GM23338 (cell line): Measurements from ENCODE around the gene TRPV5. TPM values are rescaled to one million over a fixed set of nuclear protein-coding genes. Genes with fewer than 3 reads are reported as not detected.

ENCODE experiments used
- ATAC-seq: fragments of 200-7000 bp; cut with Tn5 transposase; 3 replicates; pipeline ENCODE4 v1.9.1; 2020
- DNase-seq: peaks from one replicate; pipeline ENCODE4 v3.0.0-alpha.2; 2015; ENCODE audit warnings: low spot score
- H2AFZ ChIP-seq: fragments of 200-600 bp; sonication (generic); 2 replicates; pipeline ENCODE4 v1.8.0; 2016; ENCODE audit warnings: antibody characterized with exemption, mild to moderate bottlenecking, moderate library complexity
- H3F3A ChIP-seq: fragments of 200-600 bp; sonication (generic); replicated peaks from 2 replicates; pipeline ENCODE4 v1.8.0; 2017; ENCODE audit warnings: antibody characterized with exemption, mixed run types, low read depth
- H3K27ac ChIP-seq: fragments of 200-600 bp; sonication (generic); 2 replicates; pipeline ENCODE4 v1.6.1; 2016; ENCODE audit warnings: low read depth
- H3K27me3 ChIP-seq: fragments of 200-600 bp; sonication (generic); 2 replicates; pipeline ENCODE4 v1.8.0; 2016; ENCODE audit warnings: mild to moderate bottlenecking, mixed run types, moderate library complexity; ENCODE audit not compliant: insufficient read depth
- H3K36me3 ChIP-seq: fragments of 200-600 bp; sonication (generic); 2 replicates; pipeline ENCODE4 v1.8.0; 2016; ENCODE audit warnings: mild to moderate bottlenecking; ENCODE audit not compliant: insufficient read depth
- H3K4me1 ChIP-seq: fragments of 200-600 bp; sonication (generic); 2 replicates; pipeline ENCODE4 v1.8.0; 2016; ENCODE audit warnings: mild to moderate bottlenecking, moderate library complexity; ENCODE audit not compliant: insufficient read depth
- H3K4me2 ChIP-seq: fragments of 200-600 bp; sonication (generic); 2 replicates; pipeline ENCODE4 v1.7.1; 2017; ENCODE audit warnings: mixed run types
- H3K4me3 ChIP-seq: fragments of 200-600 bp; sonication (generic); 2 replicates; pipeline ENCODE4 v1.6.1; 2016; ENCODE audit warnings: mixed run types
- H3K79me2 ChIP-seq: fragments of 200-600 bp; sonication (generic); replicated peaks from 2 replicates; pipeline ENCODE4 v1.8.0; 2017; ENCODE audit warnings: mild to moderate bottlenecking; ENCODE audit not compliant: insufficient read depth
- H3K9me2 ChIP-seq: fragments of 200-600 bp; sonication (generic); 2 replicates; pipeline ENCODE4 v1.8.0; 2017; ENCODE audit not compliant: insufficient read depth
- H4K20me1 ChIP-seq: fragments of 200-600 bp; sonication (generic); replicated peaks from 2 replicates; pipeline ENCODE4 v1.8.0; 2017; ENCODE audit warnings: mild to moderate bottlenecking; ENCODE audit not compliant: insufficient read depth
- H3K27ac Mint-ChIP-seq: 2 replicates; pipeline ENCODE4 v1.8.0; 2020; ENCODE audit warnings: inconsistent platforms, mild to moderate bottlenecking, moderate library complexity, mixed read lengths
- H3K27me3 Mint-ChIP-seq: 3 replicates; pipeline ENCODE4 v1.8.0; 2022; ENCODE audit warnings: low read depth, mild to moderate bottlenecking, moderate library complexity, mixed read lengths, inconsistent platforms; ENCODE audit not compliant: insufficient read depth, poor library complexity
- H3K36me3 Mint-ChIP-seq: 3 replicates; pipeline ENCODE4 v1.8.0; 2021; ENCODE audit warnings: low read depth, mild to moderate bottlenecking, inconsistent platforms, moderate library complexity, mixed read lengths
- H3K4me1 Mint-ChIP-seq: 3 replicates; pipeline ENCODE4 v1.8.0; 2020; ENCODE audit warnings: mild to moderate bottlenecking, inconsistent platforms, mixed read lengths
- H3K4me3 Mint-ChIP-seq: 3 replicates; pipeline ENCODE4 v1.8.0; 2021; ENCODE audit warnings: moderate library complexity, mild to moderate bottlenecking, inconsistent platforms, mixed read lengths
- H3K9me3 Mint-ChIP-seq: 3 replicates; pipeline ENCODE4 v1.8.0; 2020; ENCODE audit warnings: moderate library complexity, mild to moderate bottlenecking, inconsistent platforms, mixed read lengths
- NANOG ChIP-seq: IDR thresholded peaks from 2 replicates; pipeline ENCODE4 v1.6.1; 2016; ENCODE audit warnings: antibody characterized with exemption, borderline replicate concordance
- polyA plus RNA-seq: library from polyadenylated mRNA; unstranded; fragments of >200 nt; fragmentation: Nextera tagmentation; extraction: Ambion mirVana; gene quantifications from 2 replicates; pipeline ENCODE4 v1.2.1, GENCODE V29; 2016
- total RNA-seq: library from RNA; depleted of rRNA; stranded (reverse); fragments of >200 nt; shearing (Covaris generic); gene quantifications from 2 replicates; pipeline ENCODE4 v1.2.3, GENCODE V29; 2014; rRNA removed
- TF ChIP-seq, protein P1 (sequence below): fragments of 250-450 bp; sonication (Bioruptor Pico); IDR thresholded peaks from 2 replicates; pipeline ENCODE4 v1.5.0; 2020; ENCODE audit warnings: mild to moderate bottlenecking, moderate library complexity

TRPV5 gene
- total and polyA plus RNA-seq, 2 experiments from 2014 or later = not detected

DNA sequence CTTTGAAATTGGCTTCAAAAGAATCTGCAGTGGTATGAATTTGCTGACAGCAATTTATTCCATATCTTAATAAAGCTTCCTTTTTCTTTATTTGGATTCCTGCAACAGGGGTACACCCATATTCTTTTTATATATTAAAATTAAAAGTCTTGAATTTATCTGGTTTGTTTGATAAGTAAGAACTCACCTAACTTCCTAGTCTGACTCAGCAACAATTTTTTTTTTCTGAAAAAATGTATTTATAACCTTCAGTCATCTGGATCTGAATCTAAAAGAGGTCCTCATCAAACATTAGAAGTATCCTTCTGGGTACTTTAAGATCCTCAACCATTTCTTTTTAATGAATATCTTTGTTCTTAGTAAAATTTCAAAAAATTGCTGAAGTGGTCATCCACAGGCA, 74.1 kb downstream of the TRPV5 start:
- Mint-ChIP-seq H3K36me3 (no peaks in the 10 kb centered on the region; the same call in 2 of the 3 replicates), H3K27me3 (peaks cover 7% of the 10 kb centered on the region), H3K9me3 (no peaks in the 10 kb centered on the region; the same call in 2 of the 3 replicates), H3K4me3 (no peak overlapping the region), H3K4me1 (peaks cover 34% of the 10 kb centered on the region), H3K27ac (no peak overlapping the region)
- H3K79me2 ChIP-seq = no peaks in the 10 kb centered on the region
- ATAC-seq = no peak
- no peak overlapping the region for H2AFZ ChIP-seq
- no peak overlapping the region for H3K27ac ChIP-seq
- H3K4me3 ChIP-seq = no peak overlapping the region
- DNase-seq = no peak
- H3K4me1 ChIP-seq = peaks cover 24% of the 10 kb centered on the region
- H3K27me3 ChIP-seq = peaks cover 11% of the 10 kb centered on the region
- no peaks in the 10 kb centered on the region for H4K20me1 ChIP-seq
- H3K9me2 ChIP-seq = no peaks in the 10 kb centered on the region
- no peaks in the 10 kb centered on the region for H3F3A ChIP-seq
- TF ChIP-seq NANOG = no peak
- TF ChIP-seq, protein P1, sequence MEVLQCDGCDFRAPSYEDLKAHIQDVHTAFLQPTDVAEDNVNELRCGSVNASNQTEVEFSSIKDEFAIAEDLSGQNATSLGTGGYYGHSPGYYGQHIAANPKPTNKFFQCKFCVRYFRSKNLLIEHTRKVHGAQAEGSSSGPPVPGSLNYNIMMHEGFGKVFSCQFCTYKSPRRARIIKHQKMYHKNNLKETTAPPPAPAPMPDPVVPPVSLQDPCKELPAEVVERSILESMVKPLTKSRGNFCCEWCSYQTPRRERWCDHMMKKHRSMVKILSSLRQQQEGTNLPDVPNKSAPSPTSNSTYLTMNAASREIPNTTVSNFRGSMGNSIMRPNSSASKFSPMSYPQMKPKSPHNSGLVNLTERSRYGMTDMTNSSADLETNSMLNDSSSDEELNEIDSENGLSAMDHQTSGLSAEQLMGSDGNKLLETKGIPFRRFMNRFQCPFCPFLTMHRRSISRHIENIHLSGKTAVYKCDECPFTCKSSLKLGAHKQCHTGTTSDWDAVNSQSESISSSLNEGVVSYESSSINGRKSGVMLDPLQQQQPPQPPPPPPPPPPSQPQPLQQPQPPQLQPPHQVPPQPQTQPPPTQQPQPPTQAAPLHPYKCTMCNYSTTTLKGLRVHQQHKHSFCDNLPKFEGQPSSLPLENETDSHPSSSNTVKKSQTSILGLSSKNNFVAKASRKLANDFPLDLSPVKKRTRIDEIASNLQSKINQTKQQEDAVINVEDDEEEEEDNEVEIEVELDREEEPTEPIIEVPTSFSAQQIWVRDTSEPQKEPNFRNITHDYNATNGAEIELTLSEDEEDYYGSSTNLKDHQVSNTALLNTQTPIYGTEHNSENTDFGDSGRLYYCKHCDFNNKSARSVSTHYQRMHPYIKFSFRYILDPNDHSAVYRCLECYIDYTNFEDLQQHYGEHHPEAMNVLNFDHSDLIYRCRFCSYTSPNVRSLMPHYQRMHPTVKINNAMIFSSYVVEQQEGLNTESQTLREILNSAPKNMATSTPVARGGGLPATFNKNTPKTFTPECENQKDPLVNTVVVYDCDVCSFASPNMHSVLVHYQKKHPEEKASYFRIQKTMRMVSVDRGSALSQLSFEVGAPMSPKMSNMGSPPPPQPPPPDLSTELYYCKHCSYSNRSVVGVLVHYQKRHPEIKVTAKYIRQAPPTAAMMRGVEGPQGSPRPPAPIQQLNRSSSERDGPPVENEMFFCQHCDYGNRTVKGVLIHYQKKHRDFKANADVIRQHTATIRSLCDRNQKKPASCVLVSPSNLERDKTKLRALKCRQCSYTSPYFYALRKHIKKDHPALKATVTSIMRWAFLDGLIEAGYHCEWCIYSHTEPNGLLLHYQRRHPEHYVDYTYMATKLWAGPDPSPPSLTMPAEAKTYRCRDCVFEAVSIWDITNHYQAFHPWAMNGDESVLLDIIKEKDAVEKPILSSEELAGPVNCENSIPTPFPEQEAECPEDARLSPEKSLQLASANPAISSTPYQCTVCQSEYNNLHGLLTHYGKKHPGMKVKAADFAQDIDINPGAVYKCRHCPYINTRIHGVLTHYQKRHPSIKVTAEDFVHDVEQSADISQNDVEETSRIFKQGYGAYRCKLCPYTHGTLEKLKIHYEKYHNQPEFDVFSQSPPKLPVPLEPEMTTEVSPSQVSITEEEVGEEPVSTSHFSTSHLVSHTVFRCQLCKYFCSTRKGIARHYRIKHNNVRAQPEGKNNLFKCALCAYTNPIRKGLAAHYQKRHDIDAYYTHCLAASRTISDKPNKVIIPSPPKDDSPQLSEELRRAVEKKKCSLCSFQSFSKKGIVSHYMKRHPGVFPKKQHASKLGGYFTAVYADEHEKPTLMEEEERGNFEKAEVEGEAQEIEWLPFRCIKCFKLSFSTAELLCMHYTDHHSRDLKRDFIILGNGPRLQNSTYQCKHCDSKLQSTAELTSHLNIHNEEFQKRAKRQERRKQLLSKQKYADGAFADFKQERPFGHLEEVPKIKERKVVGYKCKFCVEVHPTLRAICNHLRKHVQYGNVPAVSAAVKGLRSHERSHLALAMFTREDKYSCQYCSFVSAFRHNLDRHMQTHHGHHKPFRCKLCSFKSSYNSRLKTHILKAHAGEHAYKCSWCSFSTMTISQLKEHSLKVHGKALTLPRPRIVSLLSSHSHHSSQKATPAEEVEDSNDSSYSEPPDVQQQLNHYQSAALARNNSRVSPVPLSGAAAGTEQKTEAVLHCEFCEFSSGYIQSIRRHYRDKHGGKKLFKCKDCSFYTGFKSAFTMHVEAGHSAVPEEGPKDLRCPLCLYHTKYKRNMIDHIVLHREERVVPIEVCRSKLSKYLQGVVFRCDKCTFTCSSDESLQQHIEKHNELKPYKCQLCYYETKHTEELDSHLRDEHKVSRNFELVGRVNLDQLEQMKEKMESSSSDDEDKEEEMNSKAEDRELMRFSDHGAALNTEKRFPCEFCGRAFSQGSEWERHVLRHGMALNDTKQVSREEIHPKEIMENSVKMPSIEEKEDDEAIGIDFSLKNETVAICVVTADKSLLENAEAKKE (CRISPR knock-in tag) = no peak
- H3K36me3 ChIP-seq = no peaks in the 10 kb centered on the region; the same call in none of the 2 replicates
- no peak overlapping the region for H3K4me2 ChIP-seq

Other genes with a start within 250 kb of the TRPV5 start
- not detected in 2 replicates for gene PRSS1, start 184.3 kb downstream of the TRPV5 start, total RNA-seq
- gene PRSS1, start 184.3 kb downstream of the TRPV5 start, polyA plus RNA-seq = not detected in 2 replicates
- gene PRSS2, start 162.8 kb downstream of the TRPV5 start, total RNA-seq = not detected in 2 replicates
- gene PRSS2, start 162.8 kb downstream of the TRPV5 start, polyA plus RNA-seq = not detected in 2 replicates
- gene EPHB6, start 78.7 kb downstream of the TRPV5 start, total RNA-seq = 18.1 and 20.8 TPM in 2 replicates
- gene EPHB6, start 78.7 kb downstream of the TRPV5 start, polyA plus RNA-seq = 27.5 and 33.2 TPM in 2 replicates
- 0.43 and 0.80 TPM in 2 replicates for gene TRPV6, start 48.0 kb downstream of the TRPV5 start, total RNA-seq
- gene TRPV6, start 48.0 kb downstream of the TRPV5 start, polyA plus RNA-seq = 0.08 and 0.17 TPM in 2 replicates
- not detected in 2 replicates for gene LLCFC1, start 5.7 kb upstream of the TRPV5 start, total RNA-seq
- gene LLCFC1, start 5.7 kb upstream of the TRPV5 start, polyA plus RNA-seq = not detected in 2 replicates
- 3.6 TPM in 1 of 2 replicates, not detected in the other for gene KEL, start 28.6 kb upstream of the TRPV5 start, total RNA-seq
- 1.2 TPM in 2 replicates for gene KEL, start 28.6 kb upstream of the TRPV5 start, polyA plus RNA-seq
- gene OR9A2, start 93.4 kb upstream of the TRPV5 start, total RNA-seq = 2.6 TPM in 1 of 2 replicates, not detected in the other
- not detected in 2 replicates for gene OR9A2, start 93.4 kb upstream of the TRPV5 start, polyA plus RNA-seq
- gene OR6V1, start 118.6 kb upstream of the TRPV5 start, total RNA-seq = not detected in 2 replicates
- gene OR6V1, start 118.6 kb upstream of the TRPV5 start, polyA plus RNA-seq = not detected in 2 replicates
- gene PIP, start 198.3 kb upstream of the TRPV5 start, total RNA-seq = not detected in 2 replicates
- gene PIP, start 198.3 kb upstream of the TRPV5 start, polyA plus RNA-seq = not detected in 2 replicates
- gene TAS2R39, start 249.7 kb upstream of the TRPV5 start, total RNA-seq = 0.21 TPM in 1 of 2 replicates, not detected in the other
- not detected in 2 replicates for gene TAS2R39, start 249.7 kb upstream of the TRPV5 start, polyA plus RNA-seq